GM21717 (cell line): ENCODE measurements around the gene BCKDHB.
A peak's percentile ranks its signal among the peaks of the same experiment; 100 is the strongest.

Experiments used
- ATAC-seq: cut with Tn5 transposase; IDR thresholded peaks from one replicate; pipeline ENCODE4 v1.9.1; 2021; ENCODE audit warnings: mild to moderate bottlenecking, moderate library complexity; ENCODE audit not compliant: unreplicated experiment

Gene BCKDHB

GRCh38 chr6:80328652-80329051 lies 222.2 kb downstream of the BCKDHB start:
- ATAC-seq, result no peak

- ATAC-seq, result no peak
These were observed 223.0 kb downstream of the BCKDHB start for GRCh38 chr6:80329496-80329895.

- ATAC-seq, result no peak
These were observed 224.5 kb downstream of the BCKDHB start for GRCh38 chr6:80330961-80331360.

- no peak for ATAC-seq
These were observed 225.1 kb downstream of the BCKDHB start for GRCh38 chr6:80331522-80331921.

- ATAC-seq, result no peak
These were observed 225.5 kb downstream of the BCKDHB start for GRCh38 chr6:80331974-80332373.

- no peak for ATAC-seq
These were observed 226.9 kb downstream of the BCKDHB start for GRCh38 chr6:80333342-80333741.

- ATAC-seq, result no peak
These were observed 228.7 kb downstream of the BCKDHB start for GRCh38 chr6:80335121-80335531.

GRCh38 chr6:80336911-80337310 lies 230.4 kb downstream of the BCKDHB start:
- no peak for ATAC-seq

GRCh38 chr6:80338201-80338836 lies 231.8 kb downstream of the BCKDHB start:
- peak; percentile 93 for ATAC-seq

- ATAC-seq, result no peak
These were observed 232.9 kb downstream of the BCKDHB start for GRCh38 chr6:80339421-80339820.

- ATAC-seq, result no peak
These were observed 233.8 kb downstream of the BCKDHB start for GRCh38 chr6:80340280-80340679.

- no peak for ATAC-seq
These were observed 234.2 kb downstream of the BCKDHB start for GRCh38 chr6:80340686-80341085.

- ATAC-seq, result no peak
These were observed 234.9 kb downstream of the BCKDHB start for GRCh38 chr6:80341330-80341729.

GRCh38 chr6:80343511-80343910 lies 237.0 kb downstream of the BCKDHB start:
- no peak for ATAC-seq

- no peak for ATAC-seq
These were observed 240.6 kb downstream of the BCKDHB start for GRCh38 chr6:80347101-80347500.

GRCh38 chr6:80348263-80348662 lies 241.8 kb downstream of the BCKDHB start:
- no peak for ATAC-seq

GRCh38 chr6:80356000-80356399 lies 249.5 kb downstream of the BCKDHB start:
- ATAC-seq, result no peak

GRCh38 chr6:80356545-80356944 lies 250.1 kb downstream of the BCKDHB start:
- ATAC-seq, result no peak

- ATAC-seq, result no peak
These were observed 250.6 kb downstream of the BCKDHB start for GRCh38 chr6:80357081-80357480.

- no peak for ATAC-seq
These were observed 251.2 kb downstream of the BCKDHB start for GRCh38 chr6:80357674-80358073.

- no peak for ATAC-seq
These were observed 257.1 kb downstream of the BCKDHB start for GRCh38 chr6:80363501-80364122.

GRCh38 chr6:80364149-80364548 lies 257.7 kb downstream of the BCKDHB start:
- ATAC-seq, result no peak

- ATAC-seq, result no peak
These were observed 259.6 kb downstream of the BCKDHB start for GRCh38 chr6:80366051-80366450.
